A673 (cell line): ENCODE data around the gene STRC.
"Not testable (repeated sequence)": the region's sequence is repeated elsewhere in the genome, so short reads cannot be mapped to it uniquely, and the experiment has no call there.

Experiments
- CTCF ChIP-seq: fragments of 300-800, 200-600 bp; sonication (generic); conservative IDR thresholded peaks from 2 replicates; pipeline ENCODE4 v1.5.1; 2017; ENCODE audit warnings: low read depth, mild to moderate bottlenecking, antibody characterized with exemption, low read length, moderate library complexity, mixed read lengths
- EZH2 ChIP-seq: fragments of 200-600 bp; sonication (generic); IDR thresholded peaks from 2 replicates; pipeline ENCODE4 v1.6.1; 2017; ENCODE audit warnings: borderline replicate concordance, low read depth, mild to moderate bottlenecking, mixed read lengths, antibody characterized with exemption, low read length; ENCODE audit not compliant: poor library complexity, severe bottlenecking

DNA sequence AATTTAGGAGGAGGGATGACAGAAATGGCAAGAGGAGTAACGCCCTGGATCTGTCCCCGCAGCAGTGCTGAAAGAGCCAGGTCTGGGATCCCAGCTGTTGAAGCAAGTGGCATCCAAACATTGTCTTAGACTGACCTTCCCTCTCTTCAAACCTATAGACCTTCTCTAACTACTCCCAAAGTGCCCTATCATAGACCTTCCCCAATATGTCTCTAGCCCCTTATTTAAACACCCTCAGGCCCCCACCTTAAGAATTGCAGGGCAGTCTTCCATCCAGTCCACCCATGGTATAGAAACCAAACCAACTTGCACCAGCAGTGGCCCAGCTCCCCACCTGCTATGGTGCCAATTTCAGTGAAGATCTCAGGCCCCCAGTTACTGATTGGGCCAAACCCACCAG lies 18.4 kb downstream of the STRC start:
- TF ChIP-seq CTCF, EZH2: not testable (repeated sequence)
